ENCODE measurements around the gene CFAP20DC. TPM values are rescaled to one million over a fixed set of nuclear protein-coding genes. Genes with fewer than 3 reads are reported as not detected.

Gene CFAP20DC
- total RNA-seq, 1 experiment from 2014 or later, result 2.8 TPM

GRCh38 chr3:58874795-58875194 is 175.0 kb downstream of the CFAP20DC start:
- POLR2A ChIA-PET, result no interaction called here
- Histone ChIP-seq H3K4me1 (no peaks in the 10 kb centered on the region), H3K9me3 (no peaks in the 10 kb centered on the region), H3K4me3 (ENCODE audit: low read depth, low read length) (no peak overlapping the region), H3K27me3 (replicated peaks; ENCODE audit: control insufficient read depth, insufficient read depth, low read length) (no peaks in the 10 kb centered on the region), H3K36me3 (ENCODE audit: control insufficient read depth, insufficient read depth, low read length) (no peaks in the 10 kb centered on the region)
- Mint-ChIP-seq H3K4me3 (ENCODE audit: unreplicated experiment) (no peak overlapping the region), H3K36me3 (ENCODE audit: insufficient read depth, unreplicated experiment) (no peaks in the 10 kb centered on the region), H3K27ac (ENCODE audit: unreplicated experiment) (no peak overlapping the region), H3K4me1 (ENCODE audit: low read depth, unreplicated experiment) (no peaks in the 10 kb centered on the region), H3K27me3 (ENCODE audit: insufficient read depth, unreplicated experiment) (peaks cover 10% of the 10 kb centered on the region), H3K9me3 (ENCODE audit: unreplicated experiment) (no peaks in the 10 kb centered on the region)
- BruUV-seq (replicated peaks), result no TSS peak
- no peak for DNase-seq
- intact Hi-C loops (cut with micrococcal nuclease; ENCODE audit: unreplicated experiment), result no loop called here
- TF ChIP-seq, protein P1, sequence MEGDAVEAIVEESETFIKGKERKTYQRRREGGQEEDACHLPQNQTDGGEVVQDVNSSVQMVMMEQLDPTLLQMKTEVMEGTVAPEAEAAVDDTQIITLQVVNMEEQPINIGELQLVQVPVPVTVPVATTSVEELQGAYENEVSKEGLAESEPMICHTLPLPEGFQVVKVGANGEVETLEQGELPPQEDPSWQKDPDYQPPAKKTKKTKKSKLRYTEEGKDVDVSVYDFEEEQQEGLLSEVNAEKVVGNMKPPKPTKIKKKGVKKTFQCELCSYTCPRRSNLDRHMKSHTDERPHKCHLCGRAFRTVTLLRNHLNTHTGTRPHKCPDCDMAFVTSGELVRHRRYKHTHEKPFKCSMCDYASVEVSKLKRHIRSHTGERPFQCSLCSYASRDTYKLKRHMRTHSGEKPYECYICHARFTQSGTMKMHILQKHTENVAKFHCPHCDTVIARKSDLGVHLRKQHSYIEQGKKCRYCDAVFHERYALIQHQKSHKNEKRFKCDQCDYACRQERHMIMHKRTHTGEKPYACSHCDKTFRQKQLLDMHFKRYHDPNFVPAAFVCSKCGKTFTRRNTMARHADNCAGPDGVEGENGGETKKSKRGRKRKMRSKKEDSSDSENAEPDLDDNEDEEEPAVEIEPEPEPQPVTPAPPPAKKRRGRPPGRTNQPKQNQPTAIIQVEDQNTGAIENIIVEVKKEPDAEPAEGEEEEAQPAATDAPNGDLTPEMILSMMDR (IDR thresholded peaks at IDR 0.05; ENCODE audit: insufficient read depth in 1 of 2, low read depth in 1 of 2, low read length in 1 of 2, severe bottlenecking in 1 of 2, unreplicated experiment in 1 of 2), result no peak
- CTCF ChIA-PET, result no interaction called here

- H3K4me3 ChIP-seq (ENCODE audit: low read depth, low read length), result no peak overlapping the region
- ChIA-PET CTCF (no interaction called here), POLR2A (no interaction called here)
- TF ChIP-seq, protein P1 (IDR thresholded peaks at IDR 0.05; ENCODE audit: insufficient read depth in 1 of 2, low read depth in 1 of 2, low read length in 1 of 2, severe bottlenecking in 1 of 2, unreplicated experiment in 1 of 2), result no peak
- no peaks in the 10 kb centered on the region for H3K27me3 ChIP-seq (replicated peaks; ENCODE audit: control insufficient read depth, insufficient read depth, low read length)
- no peak for DNase-seq
- H3K4me1 ChIP-seq, result no peaks in the 10 kb centered on the region
- H3K9me3 Mint-ChIP-seq (ENCODE audit: unreplicated experiment), result no peaks in the 10 kb centered on the region
- intact Hi-C loops (cut with micrococcal nuclease; ENCODE audit: unreplicated experiment), result no loop called here
- no peaks in the 10 kb centered on the region for H3K36me3 Mint-ChIP-seq (ENCODE audit: insufficient read depth, unreplicated experiment)
- H3K27me3 Mint-ChIP-seq (ENCODE audit: insufficient read depth, unreplicated experiment), result peaks cover 7% of the 10 kb centered on the region
- no TSS peak for BruUV-seq (replicated peaks)
- H3K27ac Mint-ChIP-seq (ENCODE audit: unreplicated experiment), result no peak overlapping the region
- no peak overlapping the region for H3K4me3 Mint-ChIP-seq (ENCODE audit: unreplicated experiment)
- no peaks in the 10 kb centered on the region for H3K36me3 ChIP-seq (ENCODE audit: control insufficient read depth, insufficient read depth, low read length)
- H3K4me1 Mint-ChIP-seq (ENCODE audit: low read depth, unreplicated experiment), result no peaks in the 10 kb centered on the region
- no peaks in the 10 kb centered on the region for H3K9me3 ChIP-seq
Observed at GRCh38 chr3:58874248-58874741, 175.5 kb downstream of the CFAP20DC start.

- Mint-ChIP-seq H3K27me3 (ENCODE audit: insufficient read depth, unreplicated experiment) (peaks cover 10% of the 10 kb centered on the region), H3K27ac (ENCODE audit: unreplicated experiment) (no peak overlapping the region), H3K4me3 (ENCODE audit: unreplicated experiment) (no peak overlapping the region), H3K4me1 (ENCODE audit: low read depth, unreplicated experiment) (no peaks in the 10 kb centered on the region), H3K9me3 (ENCODE audit: unreplicated experiment) (no peaks in the 10 kb centered on the region), H3K36me3 (ENCODE audit: insufficient read depth, unreplicated experiment) (no peaks in the 10 kb centered on the region)
- H3K4me1 ChIP-seq, result no peaks in the 10 kb centered on the region
- H3K36me3 ChIP-seq (ENCODE audit: control insufficient read depth, insufficient read depth, low read length), result no peaks in the 10 kb centered on the region
- CTCF ChIA-PET, result no interaction called here
- intact Hi-C loops (cut with micrococcal nuclease; ENCODE audit: unreplicated experiment), result no loop called here
- no TSS peak for BruUV-seq (replicated peaks)
- no peaks in the 10 kb centered on the region for H3K27me3 ChIP-seq (replicated peaks; ENCODE audit: control insufficient read depth, insufficient read depth, low read length)
- no peak overlapping the region for H3K4me3 ChIP-seq (ENCODE audit: low read depth, low read length)
- DNase-seq, result no peak
- no peaks in the 10 kb centered on the region for H3K9me3 ChIP-seq
- TF ChIP-seq, protein P1 (IDR thresholded peaks at IDR 0.05; ENCODE audit: insufficient read depth in 1 of 2, low read depth in 1 of 2, low read length in 1 of 2, severe bottlenecking in 1 of 2, unreplicated experiment in 1 of 2), result no peak
- POLR2A ChIA-PET, result no interaction called here
Observed at GRCh38 chr3:58868097-58868779, 181.6 kb downstream of the CFAP20DC start.
